Body of pancreas (tissue), 4 donors: ENCODE data around the gene TIMMDC1.

ENCODE experiments used
- POLR2A ChIP-seq, 3 donors: fragments of 450-650 bp; IDR thresholded peaks; one replicate each; pipeline ENCODE4 v1.6.1; 2016; ENCODE audit warnings: antibody characterized with exemption in 3 of 3, mild to moderate bottlenecking in 2 of 3
- TF ChIP-seq, protein P1 (sequence below), 7 experiments: fragments of 450-650 bp in 4 of 7; fragments of 200-600 bp in 3 of 7; sonication (generic) in 3 of 7; IDR thresholded peaks; one replicate each; pipeline ENCODE4 v1.5.1; 2016 to 2019; ENCODE audit warnings: antibody characterized with exemption in 7 of 7

- TF ChIP-seq, protein P1, sequence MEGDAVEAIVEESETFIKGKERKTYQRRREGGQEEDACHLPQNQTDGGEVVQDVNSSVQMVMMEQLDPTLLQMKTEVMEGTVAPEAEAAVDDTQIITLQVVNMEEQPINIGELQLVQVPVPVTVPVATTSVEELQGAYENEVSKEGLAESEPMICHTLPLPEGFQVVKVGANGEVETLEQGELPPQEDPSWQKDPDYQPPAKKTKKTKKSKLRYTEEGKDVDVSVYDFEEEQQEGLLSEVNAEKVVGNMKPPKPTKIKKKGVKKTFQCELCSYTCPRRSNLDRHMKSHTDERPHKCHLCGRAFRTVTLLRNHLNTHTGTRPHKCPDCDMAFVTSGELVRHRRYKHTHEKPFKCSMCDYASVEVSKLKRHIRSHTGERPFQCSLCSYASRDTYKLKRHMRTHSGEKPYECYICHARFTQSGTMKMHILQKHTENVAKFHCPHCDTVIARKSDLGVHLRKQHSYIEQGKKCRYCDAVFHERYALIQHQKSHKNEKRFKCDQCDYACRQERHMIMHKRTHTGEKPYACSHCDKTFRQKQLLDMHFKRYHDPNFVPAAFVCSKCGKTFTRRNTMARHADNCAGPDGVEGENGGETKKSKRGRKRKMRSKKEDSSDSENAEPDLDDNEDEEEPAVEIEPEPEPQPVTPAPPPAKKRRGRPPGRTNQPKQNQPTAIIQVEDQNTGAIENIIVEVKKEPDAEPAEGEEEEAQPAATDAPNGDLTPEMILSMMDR (IDR thresholded peaks at IDR 0.05): no peak
- TF ChIP-seq POLR2A (IDR thresholded peaks at IDR 0.05): no peak
Observed at GRCh38 chr3:119571230-119571629, 72.9 kb downstream of the TIMMDC1 start.
